Spleen (tissue), 11 donors: ENCODE measurements around the gene HIVEP3. TPM values are rescaled to one million over a fixed set of nuclear protein-coding genes. Genes with fewer than 3 reads are reported as not detected.

Experiments
- DNase-seq: peaks from one replicate; pipeline ENCODE4 v3.0.0-alpha.2; 2020
- H3K27ac ChIP-seq, 8 donors: fragments of 200-600 bp; sonication (generic) in 7 of 8; 1 replicate in 4 of 8; 2 replicates in 4 of 8; pipeline versions ENCODE4 v1.5.0 to v1.8.0; 2016 to 2021; ENCODE audit warnings: inconsistent platforms in 4 of 8, mild to moderate bottlenecking in 4 of 8, moderate library complexity in 1 of 8
- H3K27me3 ChIP-seq, 7 donors: fragments of 200-600 bp; sonication (generic) in 6 of 7; replicated peaks in 1 of 7; 1 replicate in 4 of 7; 2 replicates in 3 of 7; pipeline versions ENCODE4 v1.5.0 to v1.8.0; 2016 to 2021; ENCODE audit warnings: inconsistent platforms in 3 of 7, mild to moderate bottlenecking in 1 of 7
- H3K36me3 ChIP-seq, 6 donors: fragments of 200-600 bp; sonication (generic) in 5 of 6; 1 replicate in 4 of 6; 2 replicates in 2 of 6; pipeline versions ENCODE4 v1.5.0 to v1.8.0; 2016 to 2021; ENCODE audit warnings: inconsistent platforms in 2 of 6
- H3K4me1 ChIP-seq, 6 donors: fragments of 200-600 bp; sonication (generic) in 5 of 6; 1 replicate in 3 of 6; 2 replicates in 3 of 6; pipeline versions ENCODE4 v1.5.0 to v1.8.0; 2016 to 2021; ENCODE audit warnings: inconsistent platforms in 3 of 6
- H3K4me3 ChIP-seq, 8 donors: fragments of 200-600 bp; sonication (generic) in 7 of 8; 1 replicate in 4 of 8; 2 replicates in 4 of 8; pipeline versions ENCODE4 v1.5.0 to v1.8.0; 2016 to 2021; ENCODE audit warnings: inconsistent platforms in 4 of 8, mild to moderate bottlenecking in 4 of 8, moderate library complexity in 2 of 8
- H3K9me3 ChIP-seq, 8 donors: fragments of 200-600 bp; sonication (generic) in 7 of 8; 1 replicate in 4 of 8; 2 replicates in 4 of 8; pipeline versions ENCODE4 v1.5.0 to v1.8.0; 2016 to 2021; ENCODE audit warnings: inconsistent platforms in 4 of 8
- CTCF ChIP-seq, 11 experiments: fragments of 200-600 bp in 7 of 11; fragments of 450-650 bp in 4 of 11; sonication (generic) in 4 of 11; IDR thresholded peaks in 8 of 11; conservative IDR thresholded peaks in 3 of 11; 1 replicate in 7 of 11; 2 replicates in 4 of 11; pipeline versions ENCODE4 v1.4.0 to v1.8.0; 2016 to 2021; ENCODE audit warnings: antibody characterized with exemption in 11 of 11, inconsistent platforms in 4 of 11, mild to moderate bottlenecking in 1 of 11
- POLR2A ChIP-seq, 3 donors: fragments of 450-650 bp; IDR thresholded peaks; one replicate each; pipeline ENCODE4 v1.5.1; 2017; ENCODE audit warnings: antibody characterized with exemption in 3 of 3, mild to moderate bottlenecking in 1 of 3
- POLR2AphosphoS5 ChIP-seq, 3 donors: sonication (generic); formaldehyde crosslinking; IDR thresholded peaks; one replicate each; pipeline ENCODE4 v1.5.1; 2017; ENCODE audit warnings: antibody characterized with exemption in 3 of 3
- WGBS, 5 donors: extraction: QIAGEN DNeasy Blood & Tissue Kit in 3 of 5; methylation state at CpG; one replicate each; pipeline versions ENCODE4 v1.1.5 to v1.1.7; 2013 to 2018; 5-methylcytosine and 5-hydroxymethylcytosine counted together
- intact Hi-C: fragments of 100-400 bp; cut with DNase I; formaldehyde crosslinking; loops from one replicate; pipeline ENCODE4 v1.15.0; 2023; ENCODE audit warnings: low total_unique reads
- polyA plus RNA-seq, 3 donors: library from polyadenylated mRNA; stranded (reverse); fragments of 200-250 nt; gene quantifications; one replicate each; pipeline ENCODE4 v1.2.1, GENCODE V29; 2013
- total RNA-seq, 7 donors: library from RNA; depleted of rRNA in 3 of 7; stranded (reverse); fragments of >200 nt in 3 of 7; fragmentation: NEBNext Ultra II Directional in 4 of 7; extraction: Animal tissue kit (Norgen Biotek cat#: 25700) in 4 of 7; gene quantifications; one replicate each; pipeline versions ENCODE4 v1.1.0 to v1.2.1, GENCODE V29; 2016 to 2021
- donor health status: healthy with polysubstance abuse.
- donor health status: DM: no; HTN: no; CAD: no; lungs with moderate emphysema.
- donor health status: DM: no; HTN: no; CAD: no.
- donor health status: Bipolar disorder and iron deficiency.
- donor health status: healthy.
- donor health status: DM: no; HTN: no; CAD: no.
- donor health status: DM: yes; HTN: yes; CAD: no.

HIVEP3 gene
- total and polyA plus RNA-seq, 10 donors, result 2.4 to 21.2 (median 8.2) TPM

- intact Hi-C loops, result no loop called here
- Histone ChIP-seq H3K9me3 (no peaks in the 10 kb centered on the region), H3K4me1 (peaks cover 0 to 79% (median 56%) of the 10 kb centered on the region in 6 donors), H3K4me3 (peak overlapping the region; percentile 43 to 85 (median 54)), H3K27me3 (peaks cover 0 to 5% (median 0%) of the 10 kb centered on the region in 7 donors), H3K36me3 (no peaks in the 10 kb centered on the region), H3K27ac (peak overlapping the region; percentile 82 to 96 (median 90))
- peak; percentile 84 for DNase-seq
- 19 to 42% (median 26%) methylated on average over 4 to 27 of the region's 27 CpGs for WGBS, 5 donors
- TF ChIP-seq POLR2AphosphoS5 (IDR thresholded peaks at IDR 0.05) (peak in 1 of 3 donors; percentile 40), POLR2A (IDR thresholded peaks at IDR 0.05) (no peak), CTCF (IDR thresholded peaks at IDR 0.05 in 8 of 11, conservative IDR thresholded peaks at IDR 0.05 in 3 of 11) (peak in 1 of 11 experiments; percentile 2)
These were observed 255.8 kb downstream of the HIVEP3 start for GRCh38 chr1:41662765-41663437.

DNA sequence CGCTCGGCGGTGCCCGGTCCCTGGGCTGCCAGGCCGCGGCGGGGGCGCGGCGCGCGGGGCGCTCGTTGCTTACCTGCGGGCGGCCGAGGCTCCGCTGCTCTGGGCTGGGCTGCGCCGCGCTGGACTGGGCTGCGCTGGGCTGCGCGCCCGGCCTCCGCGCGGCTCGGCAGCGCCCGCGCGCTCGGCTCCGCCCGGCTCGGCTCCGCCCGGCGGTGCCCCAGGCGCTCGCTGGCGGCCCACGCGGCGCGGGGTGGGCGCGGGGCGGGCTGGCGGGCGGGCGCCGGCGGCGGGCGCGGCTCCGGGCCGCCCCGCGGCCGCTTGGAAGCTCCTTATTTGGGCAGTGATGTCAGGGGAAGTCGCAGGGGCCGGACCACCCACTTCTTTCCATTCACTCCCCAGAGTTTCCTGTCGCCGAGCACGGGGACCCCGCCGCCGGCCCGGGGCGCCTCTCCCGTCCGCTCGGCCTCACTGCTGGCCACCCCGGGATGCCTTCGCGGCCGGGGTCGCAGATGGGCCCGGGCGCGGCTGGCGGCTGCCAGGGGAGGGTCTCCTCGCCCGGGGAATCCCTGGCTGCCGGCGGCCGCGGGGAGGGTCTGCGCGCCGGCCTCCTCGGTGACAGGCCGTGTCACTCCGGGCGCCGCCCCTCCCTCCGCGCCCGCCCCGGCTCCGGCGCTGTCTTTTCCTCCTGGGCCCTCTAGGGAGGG is 256.5 kb downstream of the HIVEP3 start:
- H3K4me3 ChIP-seq, result peak overlapping the region; percentile 43 to 85 (median 62)
- intact Hi-C loops, result no loop called here
- TF ChIP-seq POLR2AphosphoS5 (IDR thresholded peaks at IDR 0.05), result peak; percentile 68 to 83 (median 80)
- TF ChIP-seq CTCF (IDR thresholded peaks at IDR 0.05 in 8 of 11, conservative IDR thresholded peaks at IDR 0.05 in 3 of 11), result peak in 1 of 11 experiments; percentile 16
- peak in 1 of 3 donors; percentile 38 for TF ChIP-seq POLR2A (IDR thresholded peaks at IDR 0.05)
- 0 to 1% (median 1%) methylated on average over 21 to 105 of the region's 105 CpGs for WGBS, 5 donors
- no peaks in the 10 kb centered on the region for H3K36me3 ChIP-seq
- H3K9me3 ChIP-seq, result no peaks in the 10 kb centered on the region
- peaks cover 0 to 5% (median 0%) of the 10 kb centered on the region in 7 donors for H3K27me3 ChIP-seq
- H3K4me1 ChIP-seq, result peaks cover 0 to 79% (median 56%) of the 10 kb centered on the region in 6 donors
- DNase-seq, result peak; percentile 89
- peak overlapping the region; percentile 82 to 96 (median 90) for H3K27ac ChIP-seq

- Histone ChIP-seq H3K27me3 (peaks cover 0 to 5% (median 0%) of the 10 kb centered on the region in 7 donors), H3K9me3 (no peaks in the 10 kb centered on the region), H3K4me1 (peaks cover 0 to 79% (median 51%) of the 10 kb centered on the region in 6 donors), H3K4me3 (peak overlapping the region; percentile 40 to 85 (median 62)), H3K36me3 (no peaks in the 10 kb centered on the region), H3K27ac (peak overlapping the region in 5 of 8 donors; percentile 45 to 94 (median 65))
- 1 to 4% (median 2%) methylated on average over 10 to 44 of the region's 44 CpGs for WGBS, 5 donors
- intact Hi-C loops, result no loop called here
- peak; percentile 84 for DNase-seq
- TF ChIP-seq CTCF (IDR thresholded peaks at IDR 0.05 in 8 of 11, conservative IDR thresholded peaks at IDR 0.05 in 3 of 11), result no peak
- TF ChIP-seq POLR2A (IDR thresholded peaks at IDR 0.05), result no peak
- peak in 2 of 3 donors; percentile 17 to 39 for TF ChIP-seq POLR2AphosphoS5 (IDR thresholded peaks at IDR 0.05)
These were observed 257.2 kb downstream of the HIVEP3 start for GRCh38 chr1:41661428-41662060.
